Testis (tissue), 2 donors: Measurements from ENCODE around the gene SASH1.

Source experiments
- POLR2A ChIP-seq: fragments of 450-650 bp; IDR thresholded peaks from one replicate; pipeline ENCODE4 v1.6.1; 2017; ENCODE audit warnings: antibody characterized with exemption, mild to moderate bottlenecking, moderate library complexity
- TF ChIP-seq, protein P1 (sequence below), 3 experiments: fragments of 450-650 bp in 2 of 3; fragments of 200-600 bp in 1 of 3; sonication (generic) in 1 of 3; IDR thresholded peaks; one replicate each; pipeline ENCODE4 v1.5.1; 2016 to 2019; ENCODE audit warnings: antibody characterized with exemption in 3 of 3, mild to moderate bottlenecking in 2 of 3, moderate library complexity in 1 of 3

DNA sequence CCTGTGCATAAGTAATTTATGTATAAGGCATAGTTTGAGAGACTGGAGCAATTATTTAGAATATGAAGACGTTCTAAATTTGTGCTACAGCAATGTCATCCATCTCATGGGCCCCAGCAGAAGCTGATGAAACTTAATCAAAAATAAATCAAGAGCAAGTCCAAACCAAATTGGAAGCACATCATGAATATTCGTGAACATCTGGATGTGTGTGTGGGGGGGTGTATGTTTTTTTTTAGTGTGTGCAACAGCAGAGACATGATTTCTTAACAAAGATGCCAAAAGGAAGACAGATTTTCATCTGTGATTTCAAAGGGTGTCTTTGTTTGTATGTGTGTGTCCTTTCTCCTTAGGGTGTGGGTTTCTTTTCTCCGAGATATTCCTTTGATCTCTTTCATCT, 58.9 kb downstream of the SASH1 start:
- TF ChIP-seq, protein P1, sequence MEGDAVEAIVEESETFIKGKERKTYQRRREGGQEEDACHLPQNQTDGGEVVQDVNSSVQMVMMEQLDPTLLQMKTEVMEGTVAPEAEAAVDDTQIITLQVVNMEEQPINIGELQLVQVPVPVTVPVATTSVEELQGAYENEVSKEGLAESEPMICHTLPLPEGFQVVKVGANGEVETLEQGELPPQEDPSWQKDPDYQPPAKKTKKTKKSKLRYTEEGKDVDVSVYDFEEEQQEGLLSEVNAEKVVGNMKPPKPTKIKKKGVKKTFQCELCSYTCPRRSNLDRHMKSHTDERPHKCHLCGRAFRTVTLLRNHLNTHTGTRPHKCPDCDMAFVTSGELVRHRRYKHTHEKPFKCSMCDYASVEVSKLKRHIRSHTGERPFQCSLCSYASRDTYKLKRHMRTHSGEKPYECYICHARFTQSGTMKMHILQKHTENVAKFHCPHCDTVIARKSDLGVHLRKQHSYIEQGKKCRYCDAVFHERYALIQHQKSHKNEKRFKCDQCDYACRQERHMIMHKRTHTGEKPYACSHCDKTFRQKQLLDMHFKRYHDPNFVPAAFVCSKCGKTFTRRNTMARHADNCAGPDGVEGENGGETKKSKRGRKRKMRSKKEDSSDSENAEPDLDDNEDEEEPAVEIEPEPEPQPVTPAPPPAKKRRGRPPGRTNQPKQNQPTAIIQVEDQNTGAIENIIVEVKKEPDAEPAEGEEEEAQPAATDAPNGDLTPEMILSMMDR (IDR thresholded peaks at IDR 0.05), result no peak
- no peak for TF ChIP-seq POLR2A
